Measurements from ENCODE around the gene LRRC61.

Gene LRRC61

GRCh38 chr7:150332852-150333635 lies 9.9 kb downstream of the LRRC61 start:
- H3K36me3 ChIP-seq (ENCODE audit: control insufficient read depth in 2 of 2, insufficient read depth in 1 of 2, low read length in 2 of 2) = peaks cover 0 to 85% of the 10 kb centered on the region in 2 experiments; a peak in 1 of 3 replicates
- POLR2A ChIA-PET = no interaction called here
- CTCF ChIA-PET = no interaction called here
- TF ChIP-seq KLF7 (tag by site-specific recombination; IDR thresholded peaks at IDR 0.05; ENCODE audit: borderline replicate concordance) (no peak), ZNF777 (tag by site-specific recombination; IDR thresholded peaks at IDR 0.05; ENCODE audit: borderline replicate concordance) (no peak), ZBTB11 (tag by site-specific recombination; conservative IDR thresholded peaks at IDR 0.05; ENCODE audit: low read depth) (no peak), OSR2 (tag by site-specific recombination; IDR thresholded peaks at IDR 0.05) (no peak), ZNF785 (tag by site-specific recombination; IDR thresholded peaks at IDR 0.05) (no peak), ZNF302 (tag by site-specific recombination; IDR thresholded peaks at IDR 0.05; ENCODE audit: low read depth) (no peak), TSHZ1 (tag by site-specific recombination; IDR thresholded peaks at IDR 0.05; ENCODE audit: borderline replicate concordance) (no peak), ZNF19 (tag by site-specific recombination; IDR thresholded peaks at IDR 0.05; ENCODE audit: low read depth) (no peak), ZNF596 (tag by site-specific recombination; IDR thresholded peaks at IDR 0.05) (no peak), ZNF416 (tag by site-specific recombination; IDR thresholded peaks at IDR 0.05) (no peak)
- no peaks in the 10 kb centered on the region for H3K4me1 ChIP-seq (ENCODE audit: control insufficient read depth, insufficient read depth, low read length)
- no peak overlapping the region for H3K27ac ChIP-seq (ENCODE audit: extremely low read depth, low read depth, low read length)
- H3K9me3 ChIP-seq (ENCODE audit: control insufficient read depth, insufficient read depth, low read depth, low read length) = no peaks in the 10 kb centered on the region
- H3K4me3 ChIP-seq (ENCODE audit: low read depth, low read length) = no peak overlapping the region

DNA sequence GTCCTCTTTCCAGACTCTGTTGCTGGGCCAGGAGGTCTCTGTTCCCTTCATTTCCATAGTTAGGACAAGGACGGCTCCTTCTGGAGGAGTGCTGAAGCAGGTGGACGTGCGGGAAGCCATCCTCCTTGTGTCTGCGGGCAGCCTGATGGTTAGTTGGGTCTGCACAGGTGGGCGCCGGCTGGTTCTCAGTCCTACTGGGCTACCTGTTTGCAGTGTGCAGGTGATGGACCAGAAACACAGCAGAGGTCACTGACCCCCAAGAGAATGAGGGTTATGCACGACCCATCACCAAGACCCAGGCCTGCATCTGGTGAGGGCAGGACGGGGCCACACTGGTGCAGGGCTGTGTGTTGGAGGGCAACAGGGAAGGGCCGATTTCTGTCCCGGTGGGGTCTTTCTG lies 10.5 kb downstream of the LRRC61 start:
- Histone ChIP-seq H3K9me3 (ENCODE audit: control insufficient read depth, insufficient read depth, low read depth, low read length) (no peaks in the 10 kb centered on the region), H3K4me3 (ENCODE audit: low read depth, low read length) (no peak overlapping the region), H3K4me1 (ENCODE audit: control insufficient read depth, insufficient read depth, low read length) (no peaks in the 10 kb centered on the region), H3K36me3 (ENCODE audit: control insufficient read depth in 2 of 2, insufficient read depth in 1 of 2, low read length in 2 of 2) (peaks cover 0 to 84% of the 10 kb centered on the region in 2 experiments; a peak in 1 of 3 replicates), H3K27ac (ENCODE audit: extremely low read depth, low read depth, low read length) (no peak overlapping the region)
- POLR2A ChIA-PET = interaction anchor here (1.4 kb wide), 1 partner anchor 35 kb away, joined by 3 read pairs; the partner anchor contains the start of gene REPIN1
- CTCF ChIA-PET = no interaction called here
- no peak for TF ChIP-seq EGR2 (tag by site-specific recombination; IDR thresholded peaks at IDR 0.05; ENCODE audit: low read depth)

- TF ChIP-seq ZNF223 (tag by site-specific recombination; IDR thresholded peaks at IDR 0.05) (no peak), ZIC2 (tag by site-specific recombination; IDR thresholded peaks at IDR 0.05) (no peak), ZNF707 (tag by site-specific recombination; IDR thresholded peaks at IDR 0.05) (no peak), ZNF18 (tag by site-specific recombination; IDR thresholded peaks at IDR 0.05) (no peak)
- no peaks in the 10 kb centered on the region for H3K4me1 ChIP-seq (ENCODE audit: control insufficient read depth, insufficient read depth, low read length)
- no peak overlapping the region for H3K4me3 ChIP-seq (ENCODE audit: low read depth, low read length)
- ChIA-PET POLR2A (interaction anchor here (1.4 kb wide), 1 partner anchor 34 kb away, joined by 3 read pairs; the partner anchor contains the start of gene REPIN1), CTCF (no interaction called here)
- peaks cover 0 to 81% of the 10 kb centered on the region in 2 experiments; a peak in 1 of 3 replicates for H3K36me3 ChIP-seq (ENCODE audit: control insufficient read depth in 2 of 2, insufficient read depth in 1 of 2, low read length in 2 of 2)
- no peaks in the 10 kb centered on the region for H3K9me3 ChIP-seq (ENCODE audit: control insufficient read depth, insufficient read depth, low read depth, low read length)
- H3K27ac ChIP-seq (ENCODE audit: extremely low read depth, low read depth, low read length) = no peak overlapping the region
These were observed 11.0 kb downstream of the LRRC61 start for GRCh38 chr7:150334108-150334507.
